Uterus (tissue), 2 donors: Measurements from ENCODE around the gene MAGOH.

ENCODE experiments used
- POLR2A ChIP-seq, 2 donors: fragments of 450-650 bp; IDR thresholded peaks; one replicate each; pipeline ENCODE4 v1.6.1; 2016; ENCODE audit warnings: antibody characterized with exemption in 2 of 2, mild to moderate bottlenecking in 1 of 2, moderate library complexity in 1 of 2
- TF ChIP-seq, protein P1 (sequence below), 4 experiments: fragments of 200-600 bp in 2 of 4; fragments of 450-650 bp in 2 of 4; sonication (generic) in 2 of 4; IDR thresholded peaks; one replicate each; pipeline ENCODE4 v1.5.1; 2016 to 2019; ENCODE audit warnings: antibody characterized with exemption in 4 of 4, mild to moderate bottlenecking in 2 of 4, moderate library complexity in 1 of 4

DNA sequence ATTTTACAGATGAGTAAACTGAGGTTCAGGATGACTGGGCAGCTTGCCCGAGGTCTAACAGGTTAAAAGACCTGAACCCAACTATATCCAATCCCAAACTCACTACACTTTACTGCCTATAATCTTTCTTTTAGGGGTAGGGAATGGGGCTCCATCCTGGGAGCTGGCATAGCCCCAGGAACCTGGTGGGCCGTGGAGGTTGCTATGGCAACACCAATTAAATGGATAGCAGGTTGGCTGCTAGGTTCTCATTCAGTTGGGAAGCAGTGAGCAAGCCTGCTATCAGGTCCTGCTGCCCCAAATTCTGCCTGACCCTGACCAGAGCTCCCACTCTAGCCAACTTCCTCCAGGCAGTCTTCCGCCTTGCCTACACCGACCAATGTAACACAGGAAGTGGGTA, 48.6 kb upstream of the MAGOH start:
- TF ChIP-seq, protein P1, sequence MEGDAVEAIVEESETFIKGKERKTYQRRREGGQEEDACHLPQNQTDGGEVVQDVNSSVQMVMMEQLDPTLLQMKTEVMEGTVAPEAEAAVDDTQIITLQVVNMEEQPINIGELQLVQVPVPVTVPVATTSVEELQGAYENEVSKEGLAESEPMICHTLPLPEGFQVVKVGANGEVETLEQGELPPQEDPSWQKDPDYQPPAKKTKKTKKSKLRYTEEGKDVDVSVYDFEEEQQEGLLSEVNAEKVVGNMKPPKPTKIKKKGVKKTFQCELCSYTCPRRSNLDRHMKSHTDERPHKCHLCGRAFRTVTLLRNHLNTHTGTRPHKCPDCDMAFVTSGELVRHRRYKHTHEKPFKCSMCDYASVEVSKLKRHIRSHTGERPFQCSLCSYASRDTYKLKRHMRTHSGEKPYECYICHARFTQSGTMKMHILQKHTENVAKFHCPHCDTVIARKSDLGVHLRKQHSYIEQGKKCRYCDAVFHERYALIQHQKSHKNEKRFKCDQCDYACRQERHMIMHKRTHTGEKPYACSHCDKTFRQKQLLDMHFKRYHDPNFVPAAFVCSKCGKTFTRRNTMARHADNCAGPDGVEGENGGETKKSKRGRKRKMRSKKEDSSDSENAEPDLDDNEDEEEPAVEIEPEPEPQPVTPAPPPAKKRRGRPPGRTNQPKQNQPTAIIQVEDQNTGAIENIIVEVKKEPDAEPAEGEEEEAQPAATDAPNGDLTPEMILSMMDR (IDR thresholded peaks at IDR 0.05), result no peak
- no peak for TF ChIP-seq POLR2A (IDR thresholded peaks at IDR 0.05)
